ENCODE data around the gene FMNL2. TPM values are rescaled to one million over a fixed set of nuclear protein-coding genes. Genes with fewer than 3 reads are reported as not detected.

Gene FMNL2
- total RNA-seq, 3 donors from 2014 or later (not counting 1 experiment from before 2014, with no cell fraction given) = 0.34 to 3.0 (median 0.78) TPM

GRCh38 chr2:152594022-152594766 is 259.2 kb downstream of the FMNL2 start:
- H3K4me3 ChIP-seq (ENCODE audit: low read length) = no peak overlapping the region
- peaks cover 0 to 10% of the 10 kb centered on the region in 2 donors for H3K4me1 Mint-ChIP-seq
- H3K27me3 ChIP-seq (ENCODE audit: control insufficient read depth, insufficient read depth, low read length) = no peaks in the 10 kb centered on the region
- H3K27ac Mint-ChIP-seq = peak overlapping the region in 1 of 2 donors; percentile 50
- no peak overlapping the region for H3K4me3 Mint-ChIP-seq
- DNase-seq = peak in 1 of 2 donors; percentile 13
- no peaks in the 10 kb centered on the region for H3K9me3 Mint-ChIP-seq
- no peak for TF ChIP-seq CTCF (IDR thresholded peaks at IDR 0.05)
- peak; percentile 44 to 72 (median 65) for ATAC-seq
- 48% methylated on average over 6 of the region's 6 CpGs for whole genome bisulfite sequencing (ENCODE audit: insufficient coverage)
- no peaks in the 10 kb centered on the region for H3K27me3 Mint-ChIP-seq (ENCODE audit: low read depth in 2 of 2)
- intact Hi-C loops (cut with micrococcal nuclease) = no loop called here
- H3K36me3 Mint-ChIP-seq = no peaks in the 10 kb centered on the region
- no peaks in the 10 kb centered on the region for H3K4me1 ChIP-seq (ENCODE audit: control insufficient read depth, insufficient read depth, low read length)
- H3K27ac ChIP-seq (ENCODE audit: low read length) = no peak overlapping the region
- H3K9me3 ChIP-seq (ENCODE audit: control insufficient read depth, insufficient read depth, low read length) = no peaks in the 10 kb centered on the region
- H3K36me3 ChIP-seq (ENCODE audit: control insufficient read depth, insufficient read depth, low read length) = no peaks in the 10 kb centered on the region

GRCh38 chr2:152594792-152595191 is 259.8 kb downstream of the FMNL2 start:
- H3K9me3 Mint-ChIP-seq = no peaks in the 10 kb centered on the region
- Histone ChIP-seq H3K27ac (ENCODE audit: low read length) (no peak overlapping the region), H3K4me3 (ENCODE audit: low read length) (no peak overlapping the region), H3K4me1 (ENCODE audit: control insufficient read depth, insufficient read depth, low read length) (no peaks in the 10 kb centered on the region), H3K27me3 (ENCODE audit: control insufficient read depth, insufficient read depth, low read length) (no peaks in the 10 kb centered on the region), H3K9me3 (ENCODE audit: control insufficient read depth, insufficient read depth, low read length) (no peaks in the 10 kb centered on the region), H3K36me3 (ENCODE audit: control insufficient read depth, insufficient read depth, low read length) (no peaks in the 10 kb centered on the region)
- DNase-seq (no peak), ATAC-seq (no peak)
- no peaks in the 10 kb centered on the region for H3K27me3 Mint-ChIP-seq (ENCODE audit: low read depth in 2 of 2)
- TF ChIP-seq CTCF (IDR thresholded peaks at IDR 0.05) = no peak
- H3K4me3 Mint-ChIP-seq = no peak overlapping the region
- H3K4me1 Mint-ChIP-seq = peaks cover 0 to 10% of the 10 kb centered on the region in 2 donors
- no peaks in the 10 kb centered on the region for H3K36me3 Mint-ChIP-seq
- intact Hi-C loops (cut with micrococcal nuclease) = no loop called here
- H3K27ac Mint-ChIP-seq = no peak overlapping the region
- WGBS (ENCODE audit: insufficient coverage) = 73% methylated on average over 3 of the region's 3 CpGs

GRCh38 chr2:152598975-152599759 is 264.2 kb downstream of the FMNL2 start:
- H3K27ac Mint-ChIP-seq = no peak overlapping the region
- Histone ChIP-seq H3K27ac (ENCODE audit: low read length) (no peak overlapping the region), H3K4me3 (ENCODE audit: low read length) (no peak overlapping the region), H3K9me3 (ENCODE audit: control insufficient read depth, insufficient read depth, low read length) (no peaks in the 10 kb centered on the region), H3K27me3 (ENCODE audit: control insufficient read depth, insufficient read depth, low read length) (no peaks in the 10 kb centered on the region), H3K36me3 (ENCODE audit: control insufficient read depth, insufficient read depth, low read length) (no peaks in the 10 kb centered on the region), H3K4me1 (ENCODE audit: control insufficient read depth, insufficient read depth, low read length) (no peaks in the 10 kb centered on the region)
- no peak overlapping the region for H3K4me3 Mint-ChIP-seq
- TF ChIP-seq CTCF (IDR thresholded peaks at IDR 0.05) = no peak
- H3K27me3 Mint-ChIP-seq (ENCODE audit: low read depth in 2 of 2) = no peaks in the 10 kb centered on the region
- H3K4me1 Mint-ChIP-seq = peaks cover 0 to 5% of the 10 kb centered on the region in 2 donors
- H3K36me3 Mint-ChIP-seq = no peaks in the 10 kb centered on the region
- 94% methylated on average over 9 of the region's 9 CpGs for WGBS (ENCODE audit: insufficient coverage)
- H3K9me3 Mint-ChIP-seq = no peaks in the 10 kb centered on the region
- ATAC-seq = no peak
- intact Hi-C loops (cut with micrococcal nuclease) = no loop called here
- no peak for DNase-seq

Measured in natural killer cell (primary cell).